ENCODE data around the gene PCBD2.

GRCh38 chr5:134892282-134892681 lies 12.6 kb upstream of the PCBD2 start:
- TF ChIP-seq CTCF (IDR thresholded peaks at IDR 0.05), result no peak
- no peak for TF ChIP-seq POLR2A (IDR thresholded peaks at IDR 0.05)

Data from ovary (tissue), 3 donors.